GM19467 (cell line): Measurements from ENCODE around the gene COL9A2.

ENCODE experiments used
- ATAC-seq: cut with Tn5 transposase; IDR thresholded peaks from one replicate; pipeline ENCODE4 v1.9.1; 2021; ENCODE audit warnings: mild to moderate bottlenecking, moderate library complexity; ENCODE audit not compliant: unreplicated experiment

COL9A2 gene

DNA sequence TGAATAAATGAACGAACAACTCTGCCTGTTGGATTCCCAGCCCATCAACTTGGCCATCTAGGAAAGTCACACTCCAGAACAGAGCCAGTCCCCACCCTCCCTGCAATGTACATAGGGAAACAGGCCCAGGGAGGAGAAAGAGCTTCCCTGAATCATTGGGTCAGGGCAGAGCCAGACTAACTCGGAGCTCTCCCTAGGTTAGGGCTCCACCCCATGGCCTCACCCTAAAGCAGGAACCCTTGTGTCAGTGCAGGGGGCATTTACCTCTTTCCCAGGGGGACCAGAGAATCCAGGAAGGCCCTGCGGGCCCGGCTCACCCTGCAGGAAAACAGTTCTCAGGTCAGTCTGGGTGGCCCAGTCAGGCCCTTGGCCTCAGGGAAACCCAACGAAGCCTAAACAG is 11.6 kb downstream of the COL9A2 start:
- ATAC-seq, result no peak

DNA sequence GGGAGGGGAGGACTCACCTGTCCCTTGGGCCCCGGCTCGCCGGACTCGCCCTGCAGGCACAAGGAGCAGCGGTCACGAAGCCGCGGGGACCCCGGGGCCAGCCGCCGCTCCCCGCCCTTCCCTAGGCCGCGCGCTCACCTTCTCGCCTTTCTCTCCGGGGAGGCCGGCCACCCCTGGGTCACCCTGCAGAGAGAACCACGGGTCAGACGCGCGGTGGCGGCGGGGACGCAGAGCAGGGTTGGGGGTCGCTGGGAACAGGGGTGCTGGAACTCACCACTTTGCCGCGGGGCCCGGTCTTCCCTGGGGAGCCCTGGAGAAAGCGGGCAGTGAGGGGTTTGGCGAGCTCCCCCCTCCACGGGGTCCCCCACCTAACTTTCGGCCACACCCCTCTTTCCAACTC is 13.3 kb downstream of the COL9A2 start:
- ATAC-seq, result no peak

DNA sequence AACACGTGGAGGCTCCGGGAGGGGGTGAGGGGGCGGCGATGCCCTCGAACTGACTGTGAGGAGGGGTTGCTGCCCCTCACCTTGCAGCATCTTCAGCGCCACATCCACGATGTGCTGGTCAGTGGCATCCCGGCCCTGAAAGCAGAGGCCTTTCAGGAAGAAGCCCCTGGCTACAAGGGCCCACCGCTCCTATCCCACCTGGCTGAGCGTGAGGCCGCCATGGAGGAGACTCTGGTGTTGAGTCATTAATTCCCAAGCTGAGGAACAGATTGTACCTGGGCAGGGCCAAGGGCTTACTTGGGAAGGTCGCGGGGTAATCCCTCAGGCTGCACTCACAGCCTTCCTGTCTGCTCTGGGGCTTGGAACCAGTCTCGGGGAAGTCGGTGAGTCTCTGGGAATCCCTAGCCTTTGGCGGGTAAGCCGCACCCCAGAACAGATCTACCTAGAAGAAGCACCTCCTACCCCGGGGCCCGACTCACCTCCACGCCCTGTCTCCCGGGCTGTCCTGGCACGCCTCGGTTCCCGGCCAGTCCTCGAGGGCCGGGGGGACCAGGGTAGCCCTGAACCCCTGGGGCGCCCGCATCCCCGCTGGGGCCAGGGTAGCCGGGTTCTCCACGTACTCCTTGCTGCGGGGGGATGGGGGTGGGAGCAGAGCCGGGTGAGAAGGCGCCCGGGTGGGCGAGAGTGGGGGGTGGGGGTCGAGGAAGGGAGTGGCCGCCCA is 13.9 kb downstream of the COL9A2 start:
- ATAC-seq, result no peak

DNA sequence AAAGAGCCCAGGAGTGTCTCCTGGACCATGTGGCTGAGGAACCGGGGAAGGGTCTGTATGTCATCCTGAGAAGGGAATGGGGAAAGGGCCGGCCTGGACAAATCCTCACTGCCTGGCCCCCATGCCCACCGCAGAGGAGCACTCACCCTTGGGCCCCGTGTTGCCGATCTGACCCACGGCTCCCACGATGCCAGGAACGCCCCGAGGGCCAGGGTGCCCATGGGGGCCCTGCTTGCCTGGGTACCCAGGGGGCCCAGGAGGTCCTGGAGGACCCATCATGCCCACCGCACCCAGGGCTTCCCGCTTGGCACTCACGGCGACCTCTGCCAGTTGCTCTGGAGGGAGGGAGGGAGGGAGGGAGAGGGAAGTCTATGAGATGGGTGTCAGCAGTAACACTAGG is 14.6 kb downstream of the COL9A2 start:
- ATAC-seq, result no peak

DNA sequence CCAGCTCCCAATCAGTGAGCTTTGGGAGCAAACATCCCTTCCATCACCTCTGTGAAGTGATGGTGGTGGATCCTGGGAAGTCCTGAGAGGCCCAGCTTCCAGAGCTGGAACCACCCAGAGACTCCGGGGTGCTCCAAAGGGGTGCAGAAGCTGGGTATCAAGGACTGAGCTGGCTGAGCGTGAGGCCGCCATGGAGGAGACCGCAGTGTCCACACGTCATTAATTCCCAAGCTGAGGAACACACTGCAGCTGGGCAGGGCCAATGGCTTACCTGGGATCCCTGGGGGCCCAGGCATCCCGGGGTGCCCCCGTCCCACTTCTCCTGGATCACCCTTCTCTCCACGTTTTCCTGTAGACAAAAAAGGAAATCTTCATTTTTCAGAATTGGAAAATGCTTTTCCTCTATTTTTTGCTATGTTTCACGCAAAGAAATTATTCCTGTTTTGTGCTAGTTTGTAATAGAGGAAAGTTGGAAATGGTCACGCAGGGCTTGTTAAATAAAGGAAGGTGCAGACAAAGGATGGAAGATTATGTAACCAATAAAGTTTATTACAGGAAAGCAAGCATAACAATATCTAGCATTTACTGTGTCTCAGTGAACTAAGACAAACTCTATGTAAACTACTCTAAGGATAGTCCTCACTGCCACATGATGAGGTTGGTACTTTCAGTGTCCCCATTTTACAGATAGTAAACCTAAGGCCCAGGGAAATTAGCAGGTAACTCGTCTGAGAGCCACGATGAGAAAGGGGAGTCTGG is 15.4 kb downstream of the COL9A2 start:
- ATAC-seq, result no peak

DNA sequence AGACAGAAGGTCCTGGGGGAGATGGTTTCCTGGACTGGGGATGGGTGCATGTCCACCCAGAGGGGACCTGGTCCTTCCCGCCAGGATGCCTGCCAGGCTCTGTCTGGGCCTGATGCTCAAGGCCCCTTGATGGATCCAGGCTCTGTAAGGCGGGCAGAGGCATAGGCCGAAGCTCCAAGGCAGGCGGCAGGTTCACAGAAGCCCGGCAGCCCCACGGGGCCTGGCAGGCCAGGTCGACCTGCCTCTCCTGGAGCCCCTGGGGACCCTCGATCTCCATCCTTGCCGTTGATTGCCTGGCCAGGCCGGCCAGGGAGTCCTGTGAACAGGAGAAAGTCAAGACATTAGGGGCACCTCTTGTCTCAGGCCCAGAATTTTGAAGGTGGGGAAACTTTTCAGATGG is 16.0 kb downstream of the COL9A2 start:
- no peak for ATAC-seq

DNA sequence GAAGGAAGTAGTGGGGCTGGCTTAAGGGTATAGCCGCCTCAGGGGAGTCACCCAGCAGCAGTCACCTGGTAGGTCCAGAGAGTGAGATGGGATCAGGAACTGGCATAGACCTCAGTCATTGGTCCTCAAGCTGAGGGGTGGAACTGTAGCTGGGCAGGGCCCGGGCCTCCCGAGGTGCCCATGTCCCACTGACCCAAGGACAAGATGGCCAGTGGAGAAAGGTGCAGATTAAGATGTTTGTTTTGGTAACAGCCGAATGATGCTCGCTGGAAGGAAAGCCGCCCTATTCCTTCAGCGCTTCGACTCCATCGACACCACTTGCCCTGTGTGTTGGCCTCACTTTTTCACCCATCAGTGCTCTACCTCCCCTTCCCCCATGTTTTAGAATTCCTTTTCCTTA is 16.4 kb downstream of the COL9A2 start:
- ATAC-seq, result no peak

DNA sequence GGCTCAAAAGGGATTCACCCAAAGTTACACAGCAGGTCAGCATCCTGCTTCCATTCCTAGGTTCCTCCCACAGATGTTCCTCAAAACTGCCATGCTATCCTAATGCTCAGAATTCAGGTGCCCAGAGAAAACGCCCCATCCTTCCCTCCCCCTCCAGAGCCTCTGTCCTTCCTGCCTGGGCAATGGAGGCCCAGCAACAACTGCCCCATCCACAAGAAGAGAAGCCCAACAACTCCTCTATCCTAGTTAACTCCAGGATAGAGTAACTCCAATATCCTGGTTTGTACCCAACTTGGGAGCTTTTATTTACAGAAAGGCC is 16.9 kb downstream of the COL9A2 start:
- ATAC-seq, result no peak

DNA sequence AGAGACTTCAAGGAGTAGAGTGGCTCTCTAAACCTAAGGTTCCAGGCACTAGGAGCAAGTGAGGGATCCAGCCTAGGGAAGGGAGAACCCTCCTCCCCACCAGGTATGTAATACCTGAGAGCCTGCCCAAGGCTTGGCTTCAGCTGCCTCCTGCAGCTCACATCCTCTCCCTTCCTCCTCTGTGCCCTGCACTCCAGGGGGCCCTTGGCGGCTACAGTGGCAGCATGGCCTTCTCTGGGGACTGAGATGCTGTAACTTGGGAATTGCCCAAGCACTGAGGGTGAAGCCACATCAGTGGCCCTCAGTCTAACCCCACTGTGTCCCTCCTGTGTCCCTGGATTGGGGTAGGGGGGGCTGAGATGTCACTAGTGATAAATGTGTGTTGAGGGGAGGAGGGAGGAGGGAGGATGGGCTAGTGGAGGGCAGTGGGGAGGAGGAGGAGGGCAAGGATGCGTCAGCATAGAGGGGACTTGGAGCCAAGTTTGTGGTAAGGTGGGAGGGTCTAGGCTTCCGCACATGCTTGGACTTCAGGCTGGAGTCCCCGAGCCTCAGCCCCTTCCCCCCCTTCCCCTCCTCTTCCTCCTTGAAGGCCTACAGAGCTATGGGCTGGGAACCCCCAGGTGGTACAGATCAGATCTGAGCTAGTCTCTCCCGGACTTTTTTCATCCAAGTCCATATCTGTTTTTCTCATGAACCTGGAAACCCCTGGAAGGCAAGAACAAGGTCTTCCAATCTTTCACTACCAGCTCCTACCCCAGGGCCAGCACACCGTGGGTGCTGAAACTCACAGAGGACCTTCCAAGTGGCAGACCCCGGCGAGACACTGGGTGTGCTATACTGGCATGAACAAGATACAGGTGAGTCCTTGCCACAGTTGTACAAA is 17.5 kb downstream of the COL9A2 start:
- ATAC-seq, result no peak

DNA sequence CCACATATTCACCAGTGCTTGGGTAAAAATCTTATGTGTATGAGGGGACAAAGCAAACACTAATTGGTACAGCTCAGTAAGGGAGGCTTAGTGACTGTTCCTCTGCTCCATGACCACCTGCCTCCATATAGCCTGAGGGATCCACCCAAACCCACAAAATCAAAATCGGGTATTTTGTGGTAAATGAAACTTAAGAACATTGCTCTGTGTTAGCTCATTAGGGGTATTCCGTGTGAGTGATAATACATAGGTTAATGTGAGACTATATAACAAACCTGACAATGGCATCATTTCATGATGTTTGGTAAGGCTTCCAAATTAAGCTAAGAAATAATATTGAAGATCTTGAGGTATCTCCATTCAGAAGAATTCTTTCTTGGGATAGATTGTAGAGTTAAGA is 25.8 kb downstream of the COL9A2 start:
- ATAC-seq, result no peak

DNA sequence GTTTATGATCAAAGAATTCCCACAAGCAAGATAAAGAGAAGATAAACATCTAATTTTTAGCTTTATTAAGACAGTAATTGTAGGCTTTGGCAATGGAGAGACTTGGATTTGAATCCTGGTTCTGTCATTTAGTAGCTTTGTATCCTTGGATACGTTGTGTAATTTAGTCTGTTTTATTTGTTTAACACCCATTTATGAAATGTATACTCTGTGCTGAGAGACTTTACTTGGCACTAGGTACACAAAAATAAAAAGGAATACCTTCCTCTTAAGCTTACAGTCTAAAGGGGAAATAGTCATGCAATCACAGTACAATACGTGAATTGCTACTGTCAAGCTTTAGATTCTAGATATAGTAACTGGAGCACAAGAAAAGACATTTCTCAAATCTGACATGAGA is 35.2 kb downstream of the COL9A2 start:
- ATAC-seq, result no peak

DNA sequence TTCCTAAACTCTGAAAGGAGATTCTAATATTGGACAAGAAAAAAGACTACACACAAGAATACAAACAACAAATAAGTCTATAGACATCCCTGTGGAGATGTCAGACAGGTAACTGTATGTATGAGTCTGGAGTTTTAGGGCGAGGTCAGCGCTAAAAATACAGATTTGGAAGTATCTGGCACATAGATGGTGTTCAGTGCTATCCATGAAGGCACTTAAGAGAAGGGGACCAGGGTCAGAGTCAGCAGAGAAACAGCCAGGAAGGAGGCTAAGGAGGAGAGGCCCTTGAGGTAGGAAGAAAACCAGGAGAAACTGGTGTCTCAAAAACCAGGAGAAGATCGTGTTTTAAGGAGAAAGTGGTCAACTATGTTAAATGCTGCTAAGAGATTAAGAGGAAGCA is 41.0 kb downstream of the COL9A2 start:
- ATAC-seq, result no peak

DNA sequence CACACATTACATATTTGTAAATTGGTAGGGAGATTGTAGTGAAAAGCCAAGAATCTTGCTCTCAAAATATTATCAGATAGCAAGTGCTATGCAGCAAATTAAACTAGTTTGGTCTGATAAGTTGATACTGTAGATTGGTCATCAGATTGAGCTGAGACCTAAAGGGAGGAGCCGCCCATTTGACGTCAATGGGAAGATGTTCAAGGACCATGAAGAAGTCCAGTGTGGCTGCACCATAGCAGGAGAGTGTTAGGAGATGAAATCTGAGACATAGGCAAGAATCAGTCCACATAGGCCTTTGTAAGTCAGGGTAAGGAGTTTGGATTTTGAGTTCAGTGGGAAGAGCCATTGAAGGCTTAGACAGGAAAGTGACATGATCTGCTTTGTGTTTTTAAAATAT is 42.8 kb downstream of the COL9A2 start:
- ATAC-seq, result no peak

DNA sequence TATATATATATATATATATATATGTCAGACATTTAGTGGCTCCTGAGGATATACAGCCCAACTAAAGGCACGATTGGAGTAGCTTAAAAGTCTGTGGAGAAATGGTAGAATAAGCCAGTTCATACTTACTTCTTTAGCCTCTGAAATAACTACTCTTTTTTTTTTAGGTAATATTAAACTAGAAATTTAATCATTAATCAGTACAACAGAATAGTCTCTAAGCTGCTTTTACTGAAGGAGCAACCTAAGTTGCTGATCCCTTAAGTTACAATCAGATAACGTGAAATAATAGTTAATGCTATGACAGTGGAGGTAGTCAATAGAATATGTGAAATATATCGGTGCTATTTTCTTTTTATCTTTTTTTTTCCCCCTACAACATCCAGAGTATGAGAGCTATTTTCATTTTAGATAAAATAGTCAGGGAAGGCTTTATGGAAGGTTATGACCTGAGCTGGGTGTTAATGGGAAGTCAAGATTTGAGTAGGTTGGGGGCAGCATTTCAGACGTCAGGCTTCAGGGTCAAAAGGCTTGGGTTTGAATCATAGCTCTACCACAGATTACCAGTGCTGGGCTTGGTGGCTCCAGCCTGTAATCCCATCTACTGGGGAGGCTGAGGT is 43.4 kb downstream of the COL9A2 start:
- ATAC-seq, result no peak

DNA sequence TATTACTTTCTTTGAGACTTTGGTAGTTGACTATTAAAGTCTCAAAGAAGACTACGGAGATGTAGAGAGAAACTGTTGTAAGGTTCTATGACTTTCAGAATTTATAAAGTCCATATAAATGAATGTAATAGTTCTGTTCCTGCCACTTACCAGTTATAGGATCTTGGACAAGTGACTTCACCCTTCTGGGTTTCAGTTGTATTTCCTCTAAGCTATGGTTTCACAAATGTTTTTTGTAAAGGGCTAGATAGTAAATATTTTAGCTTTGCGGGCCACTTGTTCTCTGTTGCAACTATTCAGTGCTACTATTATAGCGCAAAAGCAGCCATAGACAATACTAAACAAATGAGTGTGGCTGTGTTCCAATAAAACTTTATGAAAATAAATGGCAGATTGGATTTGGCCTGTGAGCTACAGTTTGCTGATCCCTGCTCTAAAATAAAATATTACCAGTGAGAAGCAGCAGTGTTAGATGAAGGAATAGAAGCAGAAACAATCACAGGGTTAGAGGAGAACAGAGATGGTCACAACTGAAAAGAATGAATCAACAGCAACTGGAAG is 44.4 kb downstream of the COL9A2 start:
- ATAC-seq, result no peak

DNA sequence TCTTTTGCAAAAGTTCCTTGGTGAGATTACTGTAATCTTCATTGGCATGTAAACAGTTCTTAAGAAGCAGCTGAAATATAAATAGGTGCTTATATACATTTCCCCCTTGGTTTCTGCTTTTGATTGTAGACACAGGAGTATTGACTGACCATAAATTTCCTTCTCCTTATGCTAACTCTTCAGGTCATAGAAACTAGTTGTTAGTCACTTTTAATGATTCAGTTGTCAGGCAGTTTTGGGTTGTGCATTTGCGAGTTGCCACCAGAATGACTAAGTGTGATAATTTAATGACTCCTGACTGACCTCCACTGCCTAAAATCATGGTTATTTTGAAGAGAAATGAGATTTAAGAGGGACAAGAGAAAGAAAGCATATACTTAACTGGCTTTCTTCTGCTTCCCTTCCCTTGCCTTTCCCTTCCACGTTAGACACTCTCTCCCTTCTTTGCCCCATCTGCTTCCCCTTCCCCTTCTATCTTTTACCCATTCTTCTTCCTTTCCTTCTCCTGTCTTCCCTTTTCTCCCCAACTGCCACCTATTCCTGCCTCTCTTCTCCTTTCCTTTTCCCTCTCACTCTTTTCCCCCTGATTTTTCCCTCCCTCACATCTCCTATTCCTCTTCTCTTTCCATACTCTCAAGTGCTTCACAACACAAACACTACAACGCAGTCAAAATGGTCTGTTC is 46.8 kb downstream of the COL9A2 start:
- no peak for ATAC-seq

DNA sequence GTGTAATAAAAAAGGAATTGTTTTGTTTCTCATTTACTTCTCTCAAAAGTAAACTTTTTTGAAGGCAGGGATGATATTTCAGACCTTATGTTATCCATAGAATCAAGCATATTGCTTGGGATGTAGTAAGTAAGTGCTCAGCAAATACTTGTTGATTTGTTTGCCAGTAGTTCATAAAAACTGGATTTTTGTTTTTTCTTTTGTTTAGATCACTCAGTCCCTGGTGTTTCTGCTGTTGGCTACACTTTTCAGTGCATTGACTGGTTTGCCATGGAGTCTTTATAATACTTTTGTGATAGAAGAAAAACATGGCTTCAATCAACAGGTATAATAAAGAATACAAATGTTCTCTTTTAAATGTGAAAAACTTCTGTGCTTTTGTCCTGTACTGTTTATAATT is 48.9 kb downstream of the COL9A2 start:
- no peak for ATAC-seq

DNA sequence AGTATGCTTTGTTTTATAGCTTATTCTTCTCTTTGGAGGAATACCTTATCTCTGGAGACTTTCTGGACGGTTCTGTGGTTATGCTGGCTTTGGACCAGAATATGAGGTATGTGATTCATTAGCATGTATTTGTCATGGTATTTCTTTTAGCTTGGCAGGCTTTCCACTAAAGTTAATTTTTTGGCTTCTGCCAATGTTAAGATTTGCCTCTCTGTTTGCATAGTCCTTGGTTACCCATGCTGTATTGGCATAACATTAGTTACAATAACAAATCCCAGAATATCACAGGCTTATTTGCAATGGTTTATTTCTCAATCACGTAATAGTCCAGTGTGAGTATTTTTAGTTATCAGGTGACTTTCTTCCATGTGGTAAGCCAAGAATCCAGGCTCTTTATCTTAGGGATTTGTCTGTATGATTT is 49.3 kb downstream of the COL9A2 start:
- ATAC-seq, result no peak

DNA sequence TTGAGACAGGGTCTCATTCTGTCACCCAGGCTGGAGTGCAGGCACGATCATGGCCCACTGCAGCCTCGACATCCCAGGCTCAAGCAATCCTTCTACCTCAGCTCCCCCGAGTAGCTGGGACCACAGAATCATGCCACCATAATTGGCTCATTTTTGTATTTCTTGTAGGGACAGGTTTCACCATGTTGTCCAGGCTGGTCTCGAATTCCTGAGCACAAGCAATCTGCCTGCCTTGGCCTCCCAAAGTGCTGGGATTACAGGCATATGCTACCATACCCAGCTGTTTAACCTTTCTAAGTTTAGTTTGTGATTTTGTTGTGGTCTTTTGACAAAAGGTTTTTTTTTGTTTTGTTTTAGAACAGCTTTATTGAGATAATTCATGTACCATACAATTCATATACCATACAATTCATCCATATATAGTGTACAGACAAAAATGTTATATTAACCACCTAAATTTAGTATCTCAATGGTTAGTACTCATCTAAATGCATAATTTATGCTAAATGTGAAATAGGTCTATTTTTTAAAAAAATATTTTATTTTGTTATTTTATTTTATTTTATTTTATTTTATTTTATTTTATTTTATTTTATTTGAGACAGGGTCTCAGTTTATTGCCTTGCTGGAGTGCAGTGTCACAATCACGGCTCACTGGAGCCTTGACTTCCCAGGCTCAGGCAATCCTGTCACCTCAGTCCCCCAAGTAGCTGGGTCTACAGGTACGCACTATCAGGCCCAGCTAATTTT is 50.1 kb downstream of the COL9A2 start:
- ATAC-seq, result no peak

DNA sequence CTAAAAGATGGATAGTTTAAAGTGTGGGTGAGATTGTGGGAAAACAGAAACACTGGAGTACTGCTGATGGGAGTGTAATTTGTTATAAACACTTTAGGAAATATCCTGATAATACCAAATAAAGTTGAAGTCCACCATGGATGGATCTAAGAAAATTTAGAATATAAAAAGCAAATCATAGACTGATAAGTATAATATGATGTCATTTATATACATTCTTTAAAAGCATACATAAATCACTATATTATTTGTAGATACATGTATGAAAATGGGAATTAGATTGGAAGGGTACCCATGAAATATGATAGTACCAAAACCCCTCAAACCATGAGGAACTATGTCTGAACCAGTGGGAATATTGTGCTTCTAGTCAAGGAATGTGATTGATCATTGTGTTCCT is 51.2 kb downstream of the COL9A2 start:
- no peak for ATAC-seq
